Endothelial cell of umbilical vein (primary cell): Measurements from ENCODE around the gene PGF. TPM values are rescaled to one million over a fixed set of nuclear protein-coding genes. Genes with fewer than 3 reads are reported as not detected.
A peak's percentile ranks its signal among the peaks of the same experiment; 100 is the strongest.

Source experiments
- BruUV-seq: library from RNA; stranded (reverse); fragments of 400-500 nt; replicated peaks from 2 replicates; lab custom pipeline; 2021; lab: Mats Ljungman, UMichigan
- CTCF ChIA-PET: fragments of 300-600, 350-600 bp; sonication (Branson Sonifier 250); formaldehyde crosslinking; loops from one replicate; lab custom pipeline; 2021; ENCODE audit warnings: antibody characterized with exemption, inconsistent platforms; lab: Charles Lee
- POLR2A ChIA-PET: fragments of 300-600, 350-600 bp; sonication (Branson Sonifier 250); formaldehyde crosslinking; loops from one replicate; lab custom pipeline; 2021; ENCODE audit warnings: antibody characterized with exemption, inconsistent platforms; lab: Charles Lee
- DNase-seq: peaks from one replicate; pipeline ENCODE4 v3.0.0-alpha.2; 2011; ENCODE audit warnings: low read depth, low spot score
- FAIRE-seq: peaks from 2 replicates; lab custom pipeline; 2011; peaks lifted over from hg19 to GRCh38; lab: Jason Lieb, UNC
- H2AFZ ChIP-seq: 2 replicates; pipeline ENCODE4 v1.6.0; 2012; ENCODE audit warnings: low read depth, low read length, control low read depth, inconsistent platforms
- H3K27ac ChIP-seq: 2 replicates; pipeline ENCODE4 v1.5.1; 2011; ENCODE audit warnings: low read depth, mild to moderate bottlenecking, control low read depth, low read length, moderate library complexity; ENCODE audit not compliant: insufficient read depth
- H3K27me3 ChIP-seq, 2 experiments: 2 replicates each; pipeline versions ENCODE4 v1.6.0 to v1.6.1; 2011; ENCODE audit warnings: low read length in 2 of 2, mixed read lengths in 1 of 2; ENCODE audit not compliant: control insufficient read depth in 2 of 2, insufficient read depth in 2 of 2
- H3K36me3 ChIP-seq, 2 experiments: 2 replicates in 1 of 2; 3 replicates in 1 of 2; pipeline ENCODE4 v1.5.1; 2011; ENCODE audit warnings: low read length in 2 of 2, mild to moderate bottlenecking in 1 of 2, moderate library complexity in 1 of 2; ENCODE audit not compliant: control insufficient read depth in 2 of 2, insufficient read depth in 2 of 2; ENCODE audit errors: extremely low read depth in 1 of 2
- H3K4me1 ChIP-seq: 3 replicates; pipeline ENCODE4 v1.5.1; 2011; ENCODE audit warnings: mild to moderate bottlenecking, low read length; ENCODE audit not compliant: control insufficient read depth, insufficient read depth; ENCODE audit errors: extremely low read depth
- H3K4me2 ChIP-seq: 2 replicates; pipeline ENCODE4 v1.6.1; 2011; ENCODE audit warnings: low read length, control low read depth, mixed read lengths; ENCODE audit not compliant: insufficient read depth
- H3K4me3 ChIP-seq, 3 experiments: fragments of 200-600 bp in 1 of 3; sonication (generic), shearing (Covaris generic) in 1 of 3; replicated peaks in 1 of 3; 2 replicates each; pipeline ENCODE4 v1.5.1; 2011 to 2016; ENCODE audit warnings: control low read depth in 3 of 3, low read length in 3 of 3, mild to moderate bottlenecking in 2 of 3, inconsistent platforms in 1 of 3, low read depth in 1 of 3, moderate library complexity in 1 of 3; ENCODE audit not compliant: insufficient read depth in 1 of 3
- H3K79me2 ChIP-seq: 2 replicates; pipeline ENCODE4 v1.6.0; 2012; ENCODE audit warnings: low read length, inconsistent platforms; ENCODE audit not compliant: control insufficient read depth, insufficient read depth
- H3K9ac ChIP-seq: replicated peaks from 2 replicates; pipeline ENCODE3; 2011; ENCODE audit warnings: low read length, control low read depth; ENCODE audit not compliant: insufficient read depth; ENCODE audit errors: extremely low read depth
- H3K9me1 ChIP-seq: replicated peaks from 3 replicates; pipeline ENCODE4 v1.6.0; 2011; ENCODE audit warnings: mild to moderate bottlenecking, low read length; ENCODE audit not compliant: control insufficient read depth, insufficient read depth; ENCODE audit errors: extremely low read depth
- H3K9me3 ChIP-seq: replicated peaks from 2 replicates; pipeline ENCODE4 v1.5.1; 2012; ENCODE audit warnings: low read length, inconsistent platforms; ENCODE audit not compliant: control insufficient read depth, insufficient read depth
- H4K20me1 ChIP-seq: replicated peaks from 2 replicates; pipeline ENCODE3; 2011; ENCODE audit warnings: mild to moderate bottlenecking, low read length; ENCODE audit not compliant: control insufficient read depth, insufficient read depth; ENCODE audit errors: extremely low read depth
- CTCF ChIP-seq, 2 donors: IDR thresholded peaks; 1 replicate in 1 of 2; 2 replicates in 1 of 2; pipeline ENCODE4 v1.5.1; 2011; ENCODE audit warnings: low read length in 2 of 2, mild to moderate bottlenecking in 2 of 2, moderate library complexity in 2 of 2, control low read depth in 1 of 2, inconsistent platforms in 1 of 2, low read depth in 1 of 2; ENCODE audit not compliant: insufficient read depth in 1 of 2; ENCODE audit errors: extremely low read depth in 1 of 2
- EZH2 ChIP-seq: IDR thresholded peaks from 2 replicates; pipeline ENCODE4 v1.6.1; 2012; ENCODE audit warnings: borderline replicate concordance, low read depth, mild to moderate bottlenecking, moderate library complexity, low read length, inconsistent platforms; ENCODE audit not compliant: severe bottlenecking
- FOS ChIP-seq: IDR thresholded peaks from 2 replicates; pipeline ENCODE4 v1.6.1; 2011; ENCODE audit warnings: mild to moderate bottlenecking, low read length, moderate library complexity, borderline replicate concordance; ENCODE audit not compliant: insufficient read depth
- GATA2 ChIP-seq: IDR thresholded peaks from 2 replicates; pipeline ENCODE4 v1.7.0; 2011; ENCODE audit warnings: low read depth, mild to moderate bottlenecking, moderate library complexity, mixed read lengths, low read length; ENCODE audit not compliant: insufficient read length, insufficient read depth
- JUN ChIP-seq: IDR thresholded peaks from 2 replicates; pipeline ENCODE4 v1.6.1; 2011; ENCODE audit warnings: borderline replicate concordance, low read depth; ENCODE audit not compliant: insufficient read length, insufficient read depth
- MAX ChIP-seq: IDR thresholded peaks from 2 replicates; pipeline ENCODE4 v1.6.1; 2011; ENCODE audit not compliant: insufficient read depth, insufficient read length
- MYC ChIP-seq: IDR thresholded peaks from one replicate; pipeline ENCODE4 v1.6.1; 2011; ENCODE audit warnings: mild to moderate bottlenecking, low read depth, low read length
- POLR2A ChIP-seq: IDR thresholded peaks from 2 replicates; pipeline ENCODE4 v1.6.1; 2012; ENCODE audit warnings: low read depth, mild to moderate bottlenecking, control low read depth, low read length
- POLR2AphosphoS5 ChIP-seq: IDR thresholded peaks from 2 replicates; pipeline ENCODE4 v1.6.1; 2012; ENCODE audit warnings: low read depth, mild to moderate bottlenecking, control low read depth, low read length, moderate library complexity; ENCODE audit not compliant: insufficient read depth
- dilution Hi-C: fragments of 300-500 bp; cut with MboI; formaldehyde crosslinking; loops from one replicate; pipeline ENCODE4 v1.15.0; 2019; ENCODE audit warnings: low sequenced_read_pairs; ENCODE audit not compliant: extremely low pct_ligation_motif_present
- intact Hi-C: fragments of 100-400 bp; cut with micrococcal nuclease; formaldehyde crosslinking; loops from one replicate; pipeline ENCODE4 v1.10.0; 2022
- polyA plus RNA-seq, 4 experiments: library from polyadenylated mRNA; depleted of rRNA in 3 of 4; stranded (reverse) in 3 of 4; unstranded in 1 of 4; fragments of >200 nt; gene quantifications; 2 replicates each; pipeline versions ENCODE4 v1.2.1 to v1.2.3, GENCODE V29; 2011 to 2012; ENCODE audit warnings: missing spikeins in 1 of 4
- total RNA-seq: library from RNA; stranded (reverse); gene quantifications from 2 replicates; pipeline ENCODE4 v1.2.3, GENCODE V29; 2021

Gene PGF
- total and polyA plus RNA-seq, 2 donors (not counting 3 experiments of a cell fraction or from before 2014, with no cell fraction given) = 89.0 to 206 TPM

- intact Hi-C loops (loop anchor here (1.0 kb wide), 1 partner anchor 23 kb away; the partner anchor contains the start of gene EIF2B2), dilution Hi-C loops (no loop called here)
- ChIA-PET POLR2A (interaction anchor here (2.6 kb wide), 1 partner anchor 24 kb away, joined by 19 read pairs; the partner anchor contains the start of gene PGF), CTCF (interaction anchor here (0.7 to 3.4 kb wide), 7 partner anchors 9 to 44 kb away, joined by 3 to 20 read pairs (median 4); no protein-coding TSS in a partner anchor)
- DNase-seq (no peak), FAIRE-seq (peak; percentile 54)
- Histone ChIP-seq H3K79me2 (no peaks in the 10 kb centered on the region), H3K36me3 (no peaks in the 10 kb centered on the region), H3K4me1 (peaks cover 52% of the 10 kb centered on the region), H3K4me3 (no peak overlapping the region), H3K9me1 (no peaks in the 10 kb centered on the region), H3K4me2 (no peak overlapping the region), H4K20me1 (no peaks in the 10 kb centered on the region), H2AFZ (no peak overlapping the region), H3K9me3 (no peaks in the 10 kb centered on the region), H3K27ac (no peak overlapping the region), H3K9ac (no peak overlapping the region), H3K27me3 (no peaks in the 10 kb centered on the region)
- BruUV-seq = no TSS peak
- TF ChIP-seq POLR2A (no peak), GATA2 (no peak), FOS (no peak), POLR2AphosphoS5 (no peak), MYC (no peak), MAX (no peak), CTCF (IDR thresholded peaks at IDR 0.05; ENCODE audit: extremely low read depth in 1 of 2, insufficient read depth in 1 of 2, low read depth in 1 of 2, low read length in 2 of 2) (no peak), JUN (no peak), EZH2 (no peak)
Observed at GRCh38 chr14:74979029-74979428, 23.6 kb upstream of the PGF start.
